GM11168 (cell line): ENCODE data around the gene ANKRD1.

Experiments used
- in situ Hi-C: fragments of 300-500 bp; cut with MboI; formaldehyde crosslinking; loops from one replicate; pipeline ENCODE4 v1.12.0; 2022; ENCODE audit warnings: low sequenced_read_pairs; ENCODE audit not compliant: unreplicated experiment

Gene ANKRD1

DNA sequence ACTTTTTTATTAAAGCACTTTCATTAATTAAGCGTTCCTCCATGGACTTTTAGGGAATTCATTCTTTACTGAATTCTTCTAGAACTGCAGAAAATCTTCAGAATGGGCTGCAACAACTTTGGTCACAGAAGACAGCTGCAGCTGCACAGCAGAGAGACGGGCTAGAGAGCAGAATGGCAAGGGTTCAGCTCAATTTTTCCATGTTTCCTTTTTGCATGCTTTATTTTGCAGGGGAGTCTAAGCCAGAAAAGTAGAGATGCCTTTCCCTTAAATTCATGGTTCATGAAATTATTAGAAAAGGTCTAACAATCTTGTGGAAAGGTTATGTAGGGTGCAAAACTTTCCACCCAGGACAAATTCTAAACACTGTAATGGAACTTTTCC is 15.4 kb upstream of the ANKRD1 start:
- in situ Hi-C loops, result no loop called here

DNA sequence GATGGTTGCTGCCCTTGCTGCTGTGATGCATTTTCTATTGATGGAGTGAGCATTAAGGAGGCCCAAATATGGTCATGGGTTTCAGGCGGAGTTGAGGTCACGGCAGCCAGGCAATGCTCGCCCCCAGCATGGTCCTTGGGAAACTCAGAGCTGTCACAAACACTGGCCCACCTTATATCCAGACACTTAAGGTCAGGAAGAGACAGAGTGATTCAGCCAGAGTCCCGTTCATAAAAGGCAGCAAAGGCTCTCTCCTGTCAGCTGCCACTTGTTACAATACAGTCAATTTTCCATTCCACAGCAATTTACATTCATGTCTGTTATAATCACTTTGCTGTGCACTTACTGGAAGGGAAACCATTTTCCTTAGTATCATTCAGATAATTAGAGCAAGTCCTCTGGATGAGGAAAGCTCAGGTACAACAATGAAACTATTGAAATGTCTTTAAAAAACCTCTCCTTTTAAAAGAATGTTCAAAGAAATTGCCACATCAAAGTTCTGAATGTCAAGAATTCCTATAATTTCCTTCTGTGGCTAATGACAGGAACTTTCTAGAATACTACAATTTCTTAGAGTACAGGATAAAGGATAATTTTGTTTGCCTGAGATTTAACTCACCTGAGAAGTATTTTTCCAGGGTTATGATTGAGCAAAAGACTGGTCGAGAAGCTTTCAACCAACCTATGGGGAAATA is 14.8 kb upstream of the ANKRD1 start:
- in situ Hi-C loops, result no loop called here

DNA sequence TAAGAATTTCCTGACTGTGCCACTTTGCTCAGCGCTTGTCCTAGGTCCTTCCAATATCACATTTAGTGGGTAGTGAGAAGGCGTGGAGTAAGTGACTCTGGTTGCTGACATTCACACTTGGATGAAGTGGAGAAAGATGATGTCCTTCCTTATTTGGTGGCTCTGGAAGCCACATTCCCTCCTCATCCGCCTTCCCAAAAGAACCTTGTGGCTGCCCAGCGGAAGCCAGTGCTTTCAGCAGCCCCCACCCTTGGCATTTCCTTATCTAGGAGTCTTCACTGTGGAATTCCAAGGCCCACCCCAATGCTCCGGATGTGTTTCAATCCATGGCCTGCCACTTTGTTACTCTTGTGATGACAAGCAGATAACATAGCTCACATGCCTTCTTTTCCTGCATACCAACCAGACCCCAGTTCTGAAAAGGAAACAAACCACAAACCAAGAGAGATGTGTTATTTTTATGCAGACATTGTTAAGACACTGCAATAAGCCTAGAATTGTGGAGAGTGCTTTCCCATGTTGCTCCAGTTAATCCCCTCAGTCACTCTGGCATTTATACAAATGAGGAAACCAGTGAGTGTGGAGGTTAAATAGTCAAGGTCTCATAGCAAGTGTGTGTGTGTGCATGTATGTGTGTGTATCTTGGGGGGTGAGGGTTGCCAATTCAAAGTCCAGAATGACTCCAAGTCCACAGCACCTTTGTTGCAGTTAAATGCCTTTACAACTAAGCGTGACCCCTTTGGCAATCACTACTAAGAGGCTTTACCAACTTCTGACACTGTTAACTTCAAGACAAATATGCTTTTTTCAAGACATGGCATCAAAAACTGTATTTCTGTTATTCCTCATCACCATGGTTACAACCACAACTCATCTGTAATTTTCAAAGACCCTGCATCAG is 10.3 kb upstream of the ANKRD1 start:
- in situ Hi-C loops, result no loop called here

- in situ Hi-C loops, result no loop called here
These were observed 9.4 kb upstream of the ANKRD1 start for GRCh38 chr10:90930070-90930837.

GRCh38 chr10:90929179-90929578 is 8.3 kb upstream of the ANKRD1 start:
- in situ Hi-C loops, result no loop called here

- in situ Hi-C loops, result no loop called here
These were observed 6.4 kb upstream of the ANKRD1 start for GRCh38 chr10:90927293-90927692.

- in situ Hi-C loops, result no loop called here
These were observed 4.5 kb upstream of the ANKRD1 start for GRCh38 chr10:90925079-90926029.

- in situ Hi-C loops, result no loop called here
These were observed 3.7 kb upstream of the ANKRD1 start for GRCh38 chr10:90924552-90924951.

GRCh38 chr10:90923111-90923731 is 2.3 kb upstream of the ANKRD1 start:
- in situ Hi-C loops, result no loop called here

DNA sequence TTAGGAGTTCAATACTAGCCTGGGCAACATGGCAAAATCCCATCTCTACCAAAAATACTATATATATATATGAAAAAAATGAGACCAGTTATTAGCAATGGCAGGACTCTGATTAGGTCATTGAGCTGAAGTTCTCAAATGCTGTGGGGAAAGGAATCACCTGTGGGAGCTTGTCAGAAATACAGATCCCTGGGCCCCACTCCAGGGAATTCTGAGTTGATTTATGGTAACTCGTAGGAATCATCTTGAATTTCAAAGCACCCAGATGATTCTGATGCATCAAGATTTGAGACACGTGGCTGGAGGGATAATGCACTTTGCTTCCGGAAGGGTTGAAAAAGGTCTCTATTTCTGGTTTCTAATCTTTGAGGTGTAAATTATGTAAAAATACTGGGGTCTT is 1.0 kb upstream of the ANKRD1 start:
- in situ Hi-C loops, result no loop called here

DNA sequence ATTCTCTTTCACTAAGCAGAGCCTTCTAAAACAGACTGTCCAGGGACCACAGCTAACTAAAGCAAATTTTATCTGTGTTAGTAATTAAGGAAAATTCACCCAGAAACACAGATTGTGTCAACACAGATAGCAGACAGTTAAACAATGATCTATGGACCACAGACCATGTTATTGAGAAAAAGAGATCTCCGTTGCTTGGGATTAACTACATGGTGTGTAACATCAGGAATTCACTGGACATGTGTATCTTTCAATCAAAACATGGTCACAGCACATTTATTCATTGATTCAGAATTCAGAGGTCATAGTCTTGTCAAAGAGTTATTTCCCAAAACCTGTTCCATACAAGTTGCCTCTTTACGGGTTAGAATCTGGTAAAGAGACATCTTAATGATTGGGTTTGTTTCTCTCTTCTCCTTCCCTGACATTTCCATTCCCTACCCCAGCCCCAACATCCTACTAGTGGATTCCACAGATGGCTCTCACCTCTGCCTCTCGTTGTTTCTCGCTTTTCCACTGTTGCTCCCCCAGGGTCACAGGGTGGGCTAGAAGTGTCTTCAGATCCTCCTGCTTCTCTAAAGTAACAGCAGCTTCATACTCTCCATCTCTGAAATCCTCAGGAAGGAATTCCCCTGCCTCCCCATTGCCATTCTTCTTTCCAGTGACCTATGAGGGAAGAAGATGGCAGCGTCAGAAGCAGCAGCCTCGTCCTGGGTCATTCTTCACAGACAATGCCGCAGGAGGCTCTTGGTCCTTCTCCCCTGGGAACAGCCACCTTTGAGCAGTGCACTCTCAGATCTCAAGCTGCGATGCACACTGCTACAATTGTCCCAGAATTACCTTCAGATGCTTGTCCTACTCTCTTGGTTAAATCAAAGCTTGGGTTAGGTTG is 958 bp downstream of the ANKRD1 start:
- in situ Hi-C loops, result no loop called here

- in situ Hi-C loops, result no loop called here
These were observed 2.9 kb downstream of the ANKRD1 start for GRCh38 chr10:90917968-90918318.

DNA sequence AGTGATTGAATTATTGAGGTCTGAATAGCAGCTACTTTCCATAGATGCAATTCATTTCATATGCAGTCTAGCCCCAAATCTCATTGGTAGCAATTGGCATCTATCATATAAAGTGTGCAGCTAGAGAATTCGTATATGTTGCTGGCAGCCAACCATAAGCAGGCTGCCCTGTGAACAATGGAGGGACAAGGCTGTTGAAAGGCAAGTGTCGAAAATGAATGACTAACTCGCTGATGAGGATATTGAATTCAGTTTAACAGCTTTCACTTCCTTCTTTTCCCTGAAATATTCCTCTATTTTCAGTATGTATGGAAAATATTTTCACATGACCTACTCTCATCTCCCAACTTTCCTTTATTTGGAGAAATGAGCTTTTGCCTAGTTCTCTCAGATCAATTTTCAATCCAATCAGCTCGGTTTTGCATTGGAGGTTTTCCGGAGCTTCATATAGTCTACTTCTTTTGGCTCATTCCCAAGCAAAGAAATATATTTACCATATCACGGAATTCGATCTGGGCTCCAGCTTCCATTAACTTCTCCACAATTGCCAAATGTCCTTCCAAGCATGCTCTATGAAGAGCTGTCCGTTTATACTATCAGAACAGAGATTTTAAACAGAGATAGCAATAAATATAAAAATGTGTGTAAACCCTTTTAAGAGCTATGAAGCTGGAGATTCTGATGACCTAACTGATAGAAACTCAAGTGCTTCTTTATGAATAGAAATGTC is 3.5 kb downstream of the ANKRD1 start:
- in situ Hi-C loops, result no loop called here

DNA sequence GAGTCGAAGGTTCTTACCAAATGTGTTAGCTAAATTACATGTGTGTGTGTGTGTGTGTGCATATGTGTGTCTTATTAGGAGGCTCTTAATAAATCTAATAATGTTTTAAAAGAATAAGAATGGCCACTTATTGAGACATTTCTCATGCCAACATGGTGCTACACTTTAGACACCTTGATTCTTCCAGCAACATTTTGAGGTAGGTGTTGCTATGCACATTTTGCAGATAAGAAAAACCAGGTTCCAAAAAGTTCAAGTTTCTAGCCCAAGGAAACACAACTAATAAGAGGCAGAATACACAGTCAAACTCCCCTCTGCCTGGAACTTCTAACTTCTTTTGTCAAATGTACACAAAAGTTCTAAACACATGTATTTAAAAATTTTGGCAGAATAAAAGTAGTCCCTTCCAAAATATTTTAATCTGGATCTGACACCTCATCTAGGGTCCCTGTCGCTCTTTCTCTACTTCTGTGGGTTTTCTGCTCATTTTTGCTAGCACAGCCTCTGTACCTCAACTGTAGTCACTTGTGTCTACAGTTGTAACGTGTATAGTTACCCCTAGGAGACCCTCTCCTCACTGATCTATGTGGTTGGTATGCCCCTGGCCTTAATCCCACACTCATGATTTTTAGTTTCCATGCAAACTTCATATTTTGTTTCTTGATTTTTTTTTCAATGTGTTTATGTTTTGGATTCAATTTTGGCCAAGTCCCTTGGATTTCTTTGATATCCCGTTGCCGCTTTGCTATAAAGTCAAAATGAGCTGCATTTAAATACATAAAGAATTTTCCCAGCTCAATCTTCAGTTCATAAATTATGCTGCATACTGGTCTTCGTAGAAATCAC is 4.3 kb downstream of the ANKRD1 start:
- in situ Hi-C loops, result no loop called here

- in situ Hi-C loops, result no loop called here
These were observed 5.2 kb downstream of the ANKRD1 start for GRCh38 chr10:90915766-90916075.

- in situ Hi-C loops, result loop anchor here (5.0 kb wide), 1 partner anchor 337 kb away; no protein-coding TSS in a partner anchor
These were observed 5.7 kb downstream of the ANKRD1 start for GRCh38 chr10:90914992-90915765.
